Stimulated activated CD4-positive, alpha-beta T cell treated with anti-CD3 and anti-CD28 coated beads, Interleukin-1b, Interleukin-23, amount 100 ng/mL, for 24 hours (primary cell): ENCODE data around the gene SLITRK6.
"Not testable (repeated sequence)": the region's sequence is repeated elsewhere in the genome, so short reads cannot be mapped to it uniquely, and the experiment has no call there.

Experiments used
- DNase-seq, 4 experiments: peaks; one replicate each; pipeline ENCODE4 v3.0.0-alpha.2; 2020; ENCODE audit warnings: low read depth in 4 of 4, low spot score in 1 of 4

Gene SLITRK6, protein sequence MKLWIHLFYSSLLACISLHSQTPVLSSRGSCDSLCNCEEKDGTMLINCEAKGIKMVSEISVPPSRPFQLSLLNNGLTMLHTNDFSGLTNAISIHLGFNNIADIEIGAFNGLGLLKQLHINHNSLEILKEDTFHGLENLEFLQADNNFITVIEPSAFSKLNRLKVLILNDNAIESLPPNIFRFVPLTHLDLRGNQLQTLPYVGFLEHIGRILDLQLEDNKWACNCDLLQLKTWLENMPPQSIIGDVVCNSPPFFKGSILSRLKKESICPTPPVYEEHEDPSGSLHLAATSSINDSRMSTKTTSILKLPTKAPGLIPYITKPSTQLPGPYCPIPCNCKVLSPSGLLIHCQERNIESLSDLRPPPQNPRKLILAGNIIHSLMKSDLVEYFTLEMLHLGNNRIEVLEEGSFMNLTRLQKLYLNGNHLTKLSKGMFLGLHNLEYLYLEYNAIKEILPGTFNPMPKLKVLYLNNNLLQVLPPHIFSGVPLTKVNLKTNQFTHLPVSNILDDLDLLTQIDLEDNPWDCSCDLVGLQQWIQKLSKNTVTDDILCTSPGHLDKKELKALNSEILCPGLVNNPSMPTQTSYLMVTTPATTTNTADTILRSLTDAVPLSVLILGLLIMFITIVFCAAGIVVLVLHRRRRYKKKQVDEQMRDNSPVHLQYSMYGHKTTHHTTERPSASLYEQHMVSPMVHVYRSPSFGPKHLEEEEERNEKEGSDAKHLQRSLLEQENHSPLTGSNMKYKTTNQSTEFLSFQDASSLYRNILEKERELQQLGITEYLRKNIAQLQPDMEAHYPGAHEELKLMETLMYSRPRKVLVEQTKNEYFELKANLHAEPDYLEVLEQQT

DNA sequence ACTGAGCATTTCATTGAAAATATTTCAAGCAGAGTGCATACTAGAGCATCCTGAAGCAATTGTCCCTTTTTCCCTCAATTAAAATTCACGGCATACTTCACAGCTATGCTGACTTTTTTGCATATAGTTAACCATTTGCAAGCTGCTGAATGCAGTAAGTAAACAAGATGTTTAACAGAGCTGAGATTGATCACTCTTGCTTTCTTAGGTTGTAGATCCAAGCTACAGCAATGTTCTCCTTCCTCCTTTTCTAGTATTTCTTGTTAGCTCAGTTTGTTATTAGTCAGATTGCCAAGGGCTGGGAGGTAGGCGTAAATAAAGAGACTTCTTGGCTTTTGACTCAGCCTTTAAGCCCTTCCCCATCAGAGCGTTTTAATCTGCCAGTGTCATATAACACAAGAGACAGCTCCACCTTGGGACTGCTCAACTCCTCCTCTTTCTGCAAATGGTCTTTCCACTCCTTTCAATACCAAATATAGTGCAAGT lies at the start of gene SLITRK6:
Gene SLITRK6 (minus strand): TSS at position 323 of the 486 bp plus-strand sequence. CDS start 2,911 bp downstream, outside the sequence.
- no peak for DNase-seq

DNA sequence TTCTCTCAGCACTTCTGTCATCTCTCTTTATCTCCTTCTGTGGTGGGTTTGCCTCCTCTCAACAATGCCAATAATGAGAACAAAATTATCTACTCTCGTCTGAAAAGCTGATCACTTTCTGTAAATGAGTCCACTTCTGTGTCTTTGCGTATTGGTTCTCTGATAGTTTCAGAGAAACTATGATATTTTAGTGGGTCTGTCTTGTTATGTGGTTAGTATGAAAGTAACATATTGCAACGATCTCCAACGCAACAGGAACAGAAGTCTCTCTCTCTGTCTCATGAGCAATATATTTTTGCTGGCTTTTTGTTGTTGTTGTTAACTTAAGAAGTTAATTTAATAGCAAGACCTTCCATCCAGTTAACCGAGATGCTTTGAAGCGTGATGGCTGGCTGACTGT lies 47.8 kb upstream of the SLITRK6 start:
- no peak for DNase-seq

DNA sequence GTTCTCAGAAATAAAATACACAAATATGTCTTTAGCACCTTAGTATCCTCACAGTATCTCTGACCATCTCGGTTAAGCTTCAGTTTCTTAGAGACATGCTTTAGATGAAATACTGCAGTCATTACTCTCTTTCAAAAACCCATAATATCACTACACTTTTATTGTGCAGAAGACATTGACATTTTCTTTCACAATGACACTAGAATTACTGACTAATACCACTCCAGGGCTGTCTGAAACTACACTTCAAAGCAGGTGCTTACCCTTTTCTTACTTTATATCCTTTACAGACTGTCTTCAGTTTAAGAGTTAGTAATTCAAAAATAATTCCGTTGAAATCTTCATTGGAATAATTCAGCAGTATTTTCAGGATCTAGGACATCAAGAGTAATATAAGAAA lies 42.2 kb upstream of the SLITRK6 start:
- DNase-seq: no peak

DNA sequence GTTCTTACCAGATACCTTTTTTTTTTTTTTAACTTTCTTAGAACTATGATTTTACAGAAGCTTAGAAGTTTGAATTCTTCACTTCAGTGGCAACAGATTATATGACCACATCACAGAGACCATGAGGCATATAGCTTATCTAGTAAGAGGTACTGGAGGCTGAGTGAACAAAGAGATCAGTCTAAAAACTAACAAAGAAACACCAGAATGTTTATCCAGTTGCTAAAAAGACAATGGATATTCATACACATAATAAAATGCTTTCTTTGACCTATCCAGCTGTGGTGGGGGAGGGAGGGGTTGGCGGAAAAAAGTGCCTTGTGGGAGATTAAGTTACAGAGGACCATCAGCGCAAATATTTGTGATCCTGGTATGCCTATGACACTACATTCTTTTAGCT lies 34.7 kb upstream of the SLITRK6 start:
- DNase-seq: no peak

DNA sequence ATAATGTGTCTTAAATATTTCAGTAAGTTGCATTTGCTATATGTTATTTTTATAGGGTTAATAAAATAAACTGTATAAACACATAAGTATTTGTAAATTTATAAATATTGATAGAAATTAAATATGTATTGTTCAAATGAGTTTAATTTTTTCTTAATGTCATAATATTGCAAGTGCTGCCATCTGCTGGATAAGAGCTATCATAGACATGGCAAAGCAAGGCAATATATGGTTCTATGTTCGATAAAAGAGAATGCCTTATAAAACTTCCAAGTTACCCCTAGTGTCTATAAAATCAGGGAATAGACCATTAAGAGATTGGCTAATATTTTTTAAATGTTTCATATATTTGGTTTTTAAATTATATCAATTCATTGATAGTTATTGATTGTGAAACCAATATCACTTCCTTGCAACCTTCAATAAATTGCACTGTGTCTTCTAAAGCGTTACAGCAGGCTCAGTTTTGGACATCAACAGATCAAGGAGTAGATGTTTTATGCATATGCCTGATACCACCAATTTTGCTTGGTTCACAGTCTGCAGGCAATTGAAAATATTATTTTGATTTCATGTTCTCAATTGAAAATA lies 29.0 kb upstream of the SLITRK6 start:
- DNase-seq: no peak

DNA sequence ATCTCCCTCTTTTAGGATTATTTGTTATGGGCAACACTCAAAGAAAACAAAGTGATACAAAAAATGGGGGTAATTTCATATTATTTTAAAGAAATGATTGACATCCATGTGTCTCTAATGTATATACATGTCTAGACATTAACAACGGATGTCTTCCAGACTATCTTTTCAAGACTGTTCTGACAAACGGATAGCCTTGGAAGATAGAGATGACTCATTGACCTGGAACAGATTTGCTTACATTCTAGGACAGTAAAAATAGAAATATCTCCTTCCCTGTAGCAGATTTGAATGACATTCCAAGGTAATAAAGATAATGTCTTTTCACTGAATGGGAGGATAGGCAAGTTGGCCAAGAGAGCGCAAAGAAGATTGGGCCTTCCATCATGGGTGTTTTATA lies 26.2 kb upstream of the SLITRK6 start:
- DNase-seq: no peak

DNA sequence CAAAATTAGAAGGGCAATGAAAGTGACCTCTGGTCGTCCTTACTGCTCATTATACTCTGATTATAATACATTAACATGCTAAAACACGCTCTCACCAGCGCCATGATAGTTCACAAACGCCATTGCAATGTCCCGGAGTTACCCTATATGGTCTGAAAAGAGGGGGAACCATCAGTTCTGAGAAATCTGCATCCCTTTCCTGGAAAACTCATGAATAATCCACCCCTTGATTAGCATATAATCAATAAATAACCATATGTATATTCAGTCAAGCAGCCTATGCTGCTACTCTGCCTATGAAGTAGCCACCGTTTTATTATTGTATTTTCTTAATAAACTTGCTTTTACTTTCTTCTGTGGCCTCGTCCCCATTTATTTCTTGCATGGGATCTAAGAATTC lies 24.6 kb upstream of the SLITRK6 start:
- DNase-seq: no peak

DNA sequence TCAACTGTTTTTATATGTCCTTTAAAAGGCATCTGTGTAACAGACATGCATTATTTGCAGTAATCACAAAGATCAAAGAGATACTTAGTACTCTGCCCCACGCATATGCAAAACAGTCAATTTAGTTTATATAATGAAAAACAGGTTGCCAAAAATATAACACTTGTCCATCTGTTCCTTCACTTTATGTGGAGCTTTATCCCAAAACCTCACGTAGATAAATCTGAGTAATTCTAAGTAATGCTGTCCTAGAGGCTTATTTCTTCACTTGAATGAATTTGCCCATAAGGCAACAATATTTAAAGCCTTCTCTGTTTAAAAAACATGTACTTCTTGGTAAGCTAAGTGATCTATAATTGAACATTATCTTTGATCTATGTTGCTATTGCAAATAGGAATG lies 20.3 kb upstream of the SLITRK6 start:
- DNase-seq: no peak

DNA sequence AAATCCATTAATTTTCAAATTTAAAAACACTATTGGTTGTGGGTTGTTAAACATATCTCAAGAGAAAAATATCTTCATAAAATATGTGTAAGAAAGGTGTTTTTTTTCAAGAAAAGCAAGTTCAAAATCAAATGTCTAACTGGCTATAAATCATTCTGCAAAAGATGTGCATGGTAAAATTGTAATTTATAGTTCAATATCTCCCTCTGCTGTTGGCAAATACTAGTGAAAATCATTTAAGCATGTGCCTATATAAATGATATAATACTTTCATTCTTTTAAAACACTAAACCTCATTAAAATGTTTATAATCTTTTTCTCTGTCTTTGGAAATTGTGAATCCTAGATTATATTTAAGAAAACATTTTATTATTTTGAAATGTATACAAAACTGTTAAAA lies 17.2 kb upstream of the SLITRK6 start:
- DNase-seq: no peak

DNA sequence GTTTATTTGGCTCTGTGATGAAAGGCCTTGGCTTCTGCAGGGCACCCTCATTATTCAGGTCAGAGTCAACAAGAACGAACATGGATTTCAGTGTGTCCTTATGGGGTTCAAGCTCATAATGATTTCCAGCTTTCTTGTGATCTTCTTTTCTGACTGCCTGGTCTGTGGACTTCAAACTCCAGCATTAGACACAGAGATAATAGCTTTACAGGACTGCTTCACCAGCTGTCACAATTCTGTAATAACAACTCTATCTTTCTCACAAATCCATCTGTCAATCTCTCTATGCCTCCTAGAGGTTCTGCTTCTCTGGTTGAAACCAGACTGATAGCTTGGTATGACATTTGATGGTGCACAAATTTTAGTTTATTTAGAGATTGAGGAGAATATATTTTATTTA lies 13.1 kb upstream of the SLITRK6 start:
- no peak for DNase-seq

DNA sequence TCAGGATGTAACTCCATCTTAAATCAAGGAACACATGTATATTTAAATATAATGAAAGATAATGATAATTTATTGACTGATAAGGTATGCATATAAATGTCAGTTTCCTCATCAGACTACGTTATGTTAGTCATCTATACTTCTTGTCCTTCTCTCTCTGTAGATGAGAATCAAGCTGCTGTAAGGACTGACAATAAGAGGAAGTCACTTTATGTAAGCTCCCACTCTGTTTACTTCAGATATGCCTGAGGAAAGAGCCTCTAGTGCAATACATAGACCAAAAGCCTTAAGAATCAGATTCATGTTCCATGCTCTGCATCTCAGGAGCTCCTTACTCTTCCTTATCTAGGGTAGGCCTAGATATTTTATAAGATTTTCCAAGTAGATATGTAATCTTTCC lies 9.6 kb upstream of the SLITRK6 start:
- no peak for DNase-seq

DNA sequence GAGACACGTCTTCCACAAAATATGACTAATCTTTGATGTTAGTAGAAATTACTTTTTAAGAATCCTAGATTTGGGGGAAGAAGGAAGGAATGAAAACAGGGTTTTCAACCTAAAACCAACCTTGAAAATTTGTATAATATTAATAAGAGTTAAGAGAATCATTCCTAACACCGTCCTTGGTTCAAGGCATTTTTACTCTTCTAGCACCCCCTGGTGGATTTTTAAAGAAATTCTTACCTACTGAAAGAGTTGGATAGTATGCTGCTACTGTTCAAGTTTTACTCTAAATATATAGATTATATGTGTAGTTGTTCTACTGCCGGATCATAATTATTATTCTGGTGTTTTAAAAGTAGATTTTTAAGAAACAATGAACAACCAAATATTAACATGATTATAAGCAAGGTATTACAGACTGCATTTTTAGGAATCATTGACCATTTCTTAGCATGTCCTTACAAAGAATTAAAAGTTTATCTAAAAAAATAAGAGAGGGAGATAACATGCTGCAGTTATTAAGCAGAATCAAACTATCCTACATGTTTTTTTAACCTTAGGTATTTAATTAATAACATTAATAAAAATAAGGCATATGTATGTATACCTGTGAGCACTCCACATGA lies 7.4 kb upstream of the SLITRK6 start:
- DNase-seq: no peak

DNA sequence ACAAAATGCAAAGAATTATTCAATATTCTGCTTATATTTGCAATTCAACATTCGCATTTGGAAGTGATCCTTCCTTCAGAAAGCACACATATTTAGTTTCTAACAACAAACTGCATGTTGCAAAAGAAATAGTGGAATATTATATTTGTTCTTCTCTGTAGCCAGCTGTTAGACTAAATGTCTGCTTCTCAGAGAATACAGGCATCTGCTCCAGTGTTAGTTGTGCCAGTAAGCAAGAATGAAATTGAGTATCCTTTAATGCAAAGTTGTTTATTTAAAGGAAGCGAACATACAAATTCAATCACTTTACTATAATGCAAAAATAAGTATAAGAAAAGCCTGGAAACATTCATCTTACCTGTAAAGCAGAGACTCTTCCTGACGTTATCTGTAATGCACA lies 663 bp downstream of the SLITRK6 start:
- no peak for DNase-seq

DNA sequence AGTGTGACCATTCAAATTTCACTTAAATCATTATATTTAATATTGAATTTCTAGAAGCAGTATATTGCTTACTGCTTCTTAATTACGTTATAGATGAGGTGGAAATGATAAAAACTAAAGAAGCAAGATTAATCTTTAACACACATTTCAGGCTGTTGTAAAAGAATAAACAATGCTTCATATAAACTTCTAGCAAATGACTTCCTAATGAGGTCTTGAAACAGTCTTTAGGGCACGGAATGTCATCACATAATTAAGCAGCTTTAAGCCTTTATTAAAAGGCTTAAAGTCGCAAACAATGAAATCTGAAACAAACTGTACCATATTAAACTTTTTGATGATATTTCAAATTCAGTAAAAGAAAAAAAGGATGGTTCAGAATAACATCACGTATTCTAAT lies 1.9 kb downstream of the SLITRK6 start:
- no peak for DNase-seq

DNA sequence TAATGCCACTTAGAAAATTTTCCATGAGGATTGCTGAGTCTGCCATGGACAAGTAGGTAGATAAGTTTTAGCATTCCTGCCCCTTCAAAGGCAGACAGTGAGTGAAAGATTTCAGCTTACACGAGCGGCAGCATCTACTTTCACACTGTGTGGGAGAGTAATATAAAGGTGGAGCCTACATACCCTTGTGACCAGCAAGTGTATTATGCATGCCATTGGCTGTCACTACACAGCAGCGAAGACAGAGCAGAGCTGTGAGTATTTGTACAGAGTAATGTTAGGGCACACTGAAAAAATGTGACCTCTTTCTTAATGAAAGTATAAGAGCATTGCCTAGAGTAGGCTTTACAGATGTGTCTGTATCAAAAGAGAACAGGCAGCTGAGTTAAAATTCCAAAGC lies 14.0 kb downstream of the SLITRK6 start:
- no peak for DNase-seq

DNA sequence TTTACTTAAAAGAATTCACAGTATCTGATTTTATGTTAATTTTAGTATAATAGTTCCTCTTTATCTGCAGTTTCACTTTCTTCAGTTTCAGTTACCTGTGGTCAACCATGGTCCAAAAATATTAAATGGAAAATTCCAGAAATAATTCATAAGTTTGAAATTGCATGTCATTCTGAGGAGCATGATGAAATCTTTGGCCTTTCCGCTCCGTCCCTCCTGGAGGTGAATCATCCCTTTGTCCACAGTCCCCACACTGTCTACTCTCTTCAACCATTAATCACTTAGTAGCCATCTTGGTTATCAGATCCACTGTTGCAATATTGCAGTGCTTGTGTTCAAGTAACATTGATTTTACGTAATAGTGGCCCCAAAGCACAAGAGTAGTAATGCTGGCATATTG lies 26.9 kb downstream of the SLITRK6 start:
- DNase-seq: no peak

DNA sequence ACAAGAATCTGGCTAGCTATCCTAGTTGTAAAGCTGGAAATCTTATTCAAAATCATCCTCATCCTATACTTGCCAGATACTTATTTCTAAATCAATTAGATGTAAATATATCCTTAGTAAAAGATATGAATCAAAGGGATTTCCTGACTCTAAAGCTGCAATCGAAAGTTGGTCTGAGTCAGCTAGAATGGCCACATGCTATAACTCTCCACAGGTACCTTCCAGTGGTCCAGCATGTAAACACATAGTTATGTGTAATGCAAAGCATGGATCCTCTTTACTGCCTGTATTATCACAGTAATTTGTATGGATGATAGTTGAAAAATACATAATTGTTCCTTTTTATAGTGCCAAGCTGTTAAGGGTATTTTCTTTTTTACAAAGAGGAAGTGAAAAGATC lies 27.4 kb downstream of the SLITRK6 start:
- DNase-seq: no peak

DNA sequence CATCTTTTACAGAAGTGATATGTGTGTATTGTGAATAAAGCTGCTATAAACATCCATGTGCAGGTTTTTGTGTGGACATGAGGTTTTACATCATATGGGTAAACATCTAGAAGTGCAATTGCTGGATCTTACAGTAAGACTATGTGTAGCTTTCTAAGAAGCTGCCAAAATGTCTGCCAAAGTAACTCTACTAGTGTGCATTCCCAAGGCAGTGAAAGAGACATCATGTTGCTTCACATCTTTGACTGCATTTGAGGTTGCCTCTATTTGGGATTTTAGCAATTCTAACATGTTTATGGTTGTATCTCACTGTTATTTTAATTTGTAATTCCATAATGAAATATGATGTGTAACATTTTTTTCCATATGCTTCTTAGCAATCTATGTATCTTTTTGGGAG lies 30.3 kb downstream of the SLITRK6 start:
- DNase-seq: no peak

DNA sequence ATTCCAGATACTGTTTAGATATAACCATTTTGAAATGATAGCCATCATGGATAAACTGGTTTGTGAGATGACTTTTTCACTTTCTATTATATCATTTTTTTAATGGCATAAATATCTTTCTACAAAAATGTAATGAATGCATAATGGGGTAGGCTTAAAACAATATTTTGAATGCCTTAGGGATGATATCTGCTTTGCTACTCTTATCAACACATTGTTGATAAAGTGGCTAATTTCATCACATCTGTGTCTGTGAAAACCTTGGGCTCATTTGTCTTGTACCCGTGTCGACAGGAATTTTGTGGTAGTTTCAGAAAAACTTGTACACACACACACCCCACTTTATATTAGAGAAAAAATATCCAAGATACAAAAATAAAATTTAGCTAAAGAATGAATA lies 44.1 kb downstream of the SLITRK6 start:
- DNase-seq: no peak

DNA sequence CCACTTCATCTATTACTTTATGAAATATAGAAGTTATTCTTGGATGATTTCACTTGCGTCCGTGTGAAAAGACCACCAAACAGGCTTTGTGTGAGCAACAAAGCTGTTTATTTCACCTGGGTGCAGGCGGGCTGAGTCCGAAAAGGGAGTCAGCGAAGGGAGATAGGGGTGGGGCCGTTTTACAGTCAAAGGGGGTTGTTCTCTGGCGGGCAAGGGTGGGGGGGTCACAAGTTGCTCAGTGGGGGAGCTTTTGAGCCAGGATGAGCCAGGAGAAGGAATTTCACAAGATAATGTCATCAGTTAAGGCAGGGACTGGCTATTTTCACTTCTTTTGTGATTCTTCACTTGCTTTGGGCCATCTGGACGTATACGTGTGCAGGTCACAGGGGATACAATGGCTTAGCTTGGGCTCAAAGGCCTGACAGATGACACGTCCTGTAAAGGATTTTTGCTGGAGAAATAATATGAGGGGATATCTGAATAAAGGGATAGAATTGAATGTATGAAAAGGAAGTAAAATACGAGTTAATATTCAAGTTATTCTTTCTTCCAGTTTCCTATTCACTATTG lies 55.9 kb downstream of the SLITRK6 start:
- not testable (repeated sequence) for DNase-seq
